ENCODE data around the gene RAD51AP1.

DNA sequence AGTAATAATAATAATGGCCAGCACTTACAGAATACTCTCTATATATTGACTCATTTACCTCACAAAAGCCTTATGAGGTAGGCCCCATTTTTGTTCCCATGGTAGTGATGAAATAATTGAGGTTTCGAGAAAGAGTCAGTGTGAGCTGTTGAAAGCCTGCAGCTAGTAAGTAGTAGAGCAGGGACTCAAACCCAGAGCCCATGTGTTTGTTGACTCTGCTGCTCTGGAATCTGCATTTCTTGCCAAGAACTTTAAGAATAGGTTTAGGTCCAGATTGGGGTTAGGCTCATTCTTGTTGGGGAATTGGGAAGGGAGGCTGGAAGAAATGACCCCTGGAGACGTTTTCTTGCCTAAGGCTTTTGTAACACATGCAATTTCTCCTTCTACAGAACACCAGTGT, 51.3 kb downstream of the RAD51AP1 start:
- TF ChIP-seq, protein P1, sequence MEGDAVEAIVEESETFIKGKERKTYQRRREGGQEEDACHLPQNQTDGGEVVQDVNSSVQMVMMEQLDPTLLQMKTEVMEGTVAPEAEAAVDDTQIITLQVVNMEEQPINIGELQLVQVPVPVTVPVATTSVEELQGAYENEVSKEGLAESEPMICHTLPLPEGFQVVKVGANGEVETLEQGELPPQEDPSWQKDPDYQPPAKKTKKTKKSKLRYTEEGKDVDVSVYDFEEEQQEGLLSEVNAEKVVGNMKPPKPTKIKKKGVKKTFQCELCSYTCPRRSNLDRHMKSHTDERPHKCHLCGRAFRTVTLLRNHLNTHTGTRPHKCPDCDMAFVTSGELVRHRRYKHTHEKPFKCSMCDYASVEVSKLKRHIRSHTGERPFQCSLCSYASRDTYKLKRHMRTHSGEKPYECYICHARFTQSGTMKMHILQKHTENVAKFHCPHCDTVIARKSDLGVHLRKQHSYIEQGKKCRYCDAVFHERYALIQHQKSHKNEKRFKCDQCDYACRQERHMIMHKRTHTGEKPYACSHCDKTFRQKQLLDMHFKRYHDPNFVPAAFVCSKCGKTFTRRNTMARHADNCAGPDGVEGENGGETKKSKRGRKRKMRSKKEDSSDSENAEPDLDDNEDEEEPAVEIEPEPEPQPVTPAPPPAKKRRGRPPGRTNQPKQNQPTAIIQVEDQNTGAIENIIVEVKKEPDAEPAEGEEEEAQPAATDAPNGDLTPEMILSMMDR (IDR thresholded peaks at IDR 0.05) = no peak
- no peak for TF ChIP-seq POLR2A (IDR thresholded peaks at IDR 0.05)
